Measurements from ENCODE around the gene GATA2.
A peak's percentile ranks its signal among the peaks of the same experiment; 100 is the strongest.

GATA2 gene

DNA sequence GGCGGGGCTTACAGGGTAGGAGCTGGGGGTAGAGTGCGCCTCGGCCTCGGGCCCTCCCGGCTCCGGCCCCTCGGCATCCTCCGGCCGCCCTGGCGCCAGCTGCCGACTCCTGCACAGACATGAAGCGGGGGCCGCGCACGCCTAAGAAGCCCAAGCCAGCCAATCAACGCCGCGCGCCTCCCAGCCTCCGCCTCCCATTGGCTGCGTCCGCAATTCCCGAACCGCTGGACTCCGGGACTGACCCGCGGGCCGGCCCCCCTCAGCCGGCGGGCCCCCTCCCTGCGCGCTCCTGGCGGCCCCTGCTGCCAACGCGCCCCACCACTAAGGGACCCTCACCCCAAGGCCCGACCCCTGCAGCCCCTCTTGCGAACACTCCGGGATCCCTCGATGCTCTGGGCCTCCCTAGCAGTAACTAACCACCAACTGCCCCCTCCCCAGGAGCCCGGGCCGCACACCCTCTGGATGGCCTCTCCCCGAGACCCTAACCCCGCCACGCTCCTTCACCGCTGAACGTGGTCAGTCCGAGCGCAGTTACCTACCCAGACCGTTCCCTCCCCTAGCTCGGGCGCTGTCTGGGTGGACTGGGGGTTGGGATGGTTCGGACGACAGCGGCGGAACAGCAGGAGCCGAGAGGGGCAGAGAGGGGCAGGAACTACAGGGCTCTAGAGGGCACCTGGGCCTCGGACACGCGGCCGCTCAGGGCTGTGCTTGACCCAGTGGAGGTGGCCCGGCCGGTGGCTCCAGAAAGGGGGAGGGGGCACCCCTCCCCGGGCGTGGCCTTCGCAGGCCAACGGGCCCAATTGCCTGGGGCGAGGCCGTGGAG, 5.0 kb downstream of the GATA2 start:
- peak; percentile 62 to 84 for DNase-seq

DNA sequence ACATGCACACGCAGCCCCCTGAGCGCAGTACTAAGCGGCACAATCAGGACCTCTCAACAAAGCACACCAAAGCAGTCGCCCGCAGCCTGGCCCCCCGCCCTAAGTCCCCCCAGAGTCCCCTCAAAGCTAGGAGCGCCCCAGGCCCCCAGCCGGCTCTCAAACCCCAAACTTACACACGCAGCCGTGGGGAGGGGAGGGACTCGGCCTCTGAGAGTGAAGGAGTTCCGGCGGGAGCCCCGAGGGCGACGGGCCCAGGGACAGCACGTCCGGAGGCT, 5.5 kb downstream of the GATA2 start:
- no peak for DNase-seq

DNA sequence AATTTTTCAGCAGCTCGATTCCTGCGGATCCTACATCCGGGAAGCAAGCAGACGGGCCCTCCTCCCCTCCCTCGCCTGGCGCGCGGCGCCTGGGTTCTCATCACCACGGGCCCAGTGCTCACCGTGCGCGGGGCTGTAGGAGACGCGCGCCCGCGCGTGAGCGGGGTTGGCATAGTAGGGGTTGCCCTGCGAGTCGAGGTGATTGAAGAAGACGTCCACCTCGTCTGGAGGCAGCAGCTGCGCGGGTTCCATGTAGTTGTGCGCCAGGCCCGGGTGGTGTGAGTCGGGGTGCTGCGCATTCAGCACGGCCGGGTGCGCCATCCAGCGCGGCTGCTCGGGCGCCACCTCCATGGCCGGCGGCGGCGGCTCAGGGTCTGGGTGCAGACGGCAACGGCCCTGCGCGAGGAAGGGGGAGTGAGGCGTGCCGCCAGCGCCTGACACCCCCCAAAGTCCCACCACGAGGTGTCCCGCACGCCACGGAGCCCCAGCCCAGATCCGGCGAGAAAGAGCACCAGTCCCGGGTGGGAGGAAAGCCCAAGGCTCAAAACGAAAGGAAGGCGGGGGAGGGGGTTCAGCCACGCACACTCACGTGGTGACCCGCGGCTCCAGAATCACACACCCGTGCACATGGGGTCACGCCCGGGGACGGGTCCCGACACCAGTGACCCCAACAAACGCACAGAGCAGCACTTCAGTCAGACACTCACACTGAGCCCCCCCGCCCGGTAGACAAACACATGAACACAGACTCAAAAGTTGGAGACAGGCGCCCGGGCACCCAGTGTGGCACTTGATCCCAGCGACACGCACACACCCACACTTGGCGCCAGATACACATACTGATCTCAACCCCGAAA, 6.1 kb downstream of the GATA2 start:
- DNase-seq, result no peak

DNA sequence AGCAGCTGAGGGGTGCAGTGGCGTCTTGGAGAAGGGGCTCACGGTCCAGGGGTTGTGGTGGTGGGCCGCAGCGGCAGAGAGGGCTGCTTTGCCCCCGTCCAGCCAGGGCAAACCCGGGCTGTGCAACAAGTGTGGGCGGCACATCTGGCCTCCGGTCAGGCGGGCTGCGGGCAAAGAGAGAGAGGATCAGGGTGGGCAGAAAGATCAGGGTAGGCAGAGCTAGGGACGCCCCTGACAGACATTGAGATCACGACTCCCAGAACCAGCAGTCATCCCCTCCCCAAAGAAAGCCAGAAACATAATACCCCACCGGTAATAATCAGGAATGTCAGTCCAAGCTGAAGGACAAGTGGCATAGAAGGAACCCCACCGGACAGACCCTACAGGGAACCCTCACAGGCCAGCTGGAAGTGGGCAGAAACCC, 6.8 kb downstream of the GATA2 start:
- no peak for DNase-seq

DNA sequence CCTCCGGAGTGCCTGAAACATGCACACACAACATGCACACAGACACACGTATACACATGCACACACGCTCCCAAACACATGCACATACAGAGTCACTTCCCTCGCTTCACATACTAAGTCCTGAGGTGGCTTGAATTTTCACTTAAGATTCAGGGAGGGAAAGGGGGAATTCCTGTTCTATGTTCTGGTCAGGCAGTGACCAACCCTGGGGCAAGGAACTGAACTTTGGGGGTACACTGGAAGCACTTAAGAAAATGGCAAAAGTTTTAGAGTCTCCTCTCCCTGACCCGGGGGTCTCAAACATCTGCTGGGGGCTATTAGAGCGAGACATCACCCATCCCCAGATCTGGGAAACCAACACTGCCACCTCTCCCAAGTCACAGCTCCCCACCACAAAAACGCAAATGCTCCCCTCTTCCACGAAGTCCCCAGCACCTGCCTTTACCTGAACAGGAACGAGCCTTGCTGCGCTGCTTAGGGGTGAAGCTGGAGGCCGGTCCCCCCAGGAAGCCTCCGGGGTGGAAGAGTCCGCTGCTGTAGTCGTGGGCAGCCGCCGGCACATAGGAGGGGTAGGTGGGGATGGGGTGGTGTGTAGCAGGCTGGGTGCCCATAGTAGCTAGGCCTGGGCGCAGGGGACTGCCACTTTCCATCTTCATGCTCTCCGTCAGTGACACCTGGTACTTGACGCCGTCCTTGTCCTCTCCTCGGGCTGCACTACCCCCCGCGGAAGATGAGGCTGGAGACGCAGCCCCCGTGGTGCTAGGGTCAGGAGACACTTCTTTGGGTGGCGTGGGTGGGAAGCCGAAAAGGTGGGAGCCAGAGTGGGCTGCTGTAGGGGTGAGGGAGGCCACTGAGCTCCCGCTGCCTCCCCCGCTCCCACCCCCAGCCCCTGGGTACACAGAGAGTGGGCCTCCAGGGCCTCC, 7.5 kb downstream of the GATA2 start:
- DNase-seq, result no peak

DNA sequence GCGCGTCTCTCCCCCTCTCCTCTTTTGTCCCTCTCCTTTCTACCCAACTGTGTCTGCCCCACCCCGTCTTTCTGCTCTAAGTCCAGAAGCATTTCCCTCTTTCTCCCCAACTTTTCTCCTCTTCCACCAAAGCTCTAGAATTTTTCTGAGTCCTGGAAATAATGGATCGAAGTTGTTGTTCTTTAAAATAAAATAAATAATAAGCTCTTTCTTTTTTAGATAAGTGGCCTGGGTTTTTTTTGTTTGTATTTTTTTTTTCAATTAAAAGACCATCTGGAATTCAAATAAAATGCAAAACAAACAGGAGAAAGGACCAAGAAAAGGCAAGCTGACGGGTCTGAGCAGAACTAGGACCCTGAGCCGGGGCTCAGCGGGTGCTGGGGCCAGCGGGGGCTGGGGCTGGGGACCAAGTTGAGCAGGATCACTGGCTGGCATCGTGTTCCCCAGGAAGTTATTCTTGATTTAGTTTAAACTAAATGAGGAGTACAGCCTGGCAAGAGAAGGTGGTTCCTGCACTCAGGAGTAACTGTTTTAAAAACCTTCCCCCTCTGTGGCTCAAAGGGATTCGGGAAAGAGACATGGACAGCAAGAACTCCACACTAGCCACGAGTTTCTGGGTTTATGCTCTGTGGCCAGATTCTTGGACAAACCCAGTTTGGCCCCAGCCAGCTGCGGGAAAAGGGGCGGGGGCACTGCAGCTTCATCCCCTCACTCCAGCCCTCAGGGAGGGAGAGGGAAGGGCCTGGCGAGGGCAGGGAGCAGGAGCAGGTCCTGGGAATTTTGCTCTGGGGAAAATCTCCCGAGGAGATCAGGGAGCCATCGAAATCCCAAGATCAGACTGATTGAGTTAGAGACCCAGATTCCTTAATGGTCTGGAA, 8.4 kb downstream of the GATA2 start:
- DNase-seq, result no peak

DNA sequence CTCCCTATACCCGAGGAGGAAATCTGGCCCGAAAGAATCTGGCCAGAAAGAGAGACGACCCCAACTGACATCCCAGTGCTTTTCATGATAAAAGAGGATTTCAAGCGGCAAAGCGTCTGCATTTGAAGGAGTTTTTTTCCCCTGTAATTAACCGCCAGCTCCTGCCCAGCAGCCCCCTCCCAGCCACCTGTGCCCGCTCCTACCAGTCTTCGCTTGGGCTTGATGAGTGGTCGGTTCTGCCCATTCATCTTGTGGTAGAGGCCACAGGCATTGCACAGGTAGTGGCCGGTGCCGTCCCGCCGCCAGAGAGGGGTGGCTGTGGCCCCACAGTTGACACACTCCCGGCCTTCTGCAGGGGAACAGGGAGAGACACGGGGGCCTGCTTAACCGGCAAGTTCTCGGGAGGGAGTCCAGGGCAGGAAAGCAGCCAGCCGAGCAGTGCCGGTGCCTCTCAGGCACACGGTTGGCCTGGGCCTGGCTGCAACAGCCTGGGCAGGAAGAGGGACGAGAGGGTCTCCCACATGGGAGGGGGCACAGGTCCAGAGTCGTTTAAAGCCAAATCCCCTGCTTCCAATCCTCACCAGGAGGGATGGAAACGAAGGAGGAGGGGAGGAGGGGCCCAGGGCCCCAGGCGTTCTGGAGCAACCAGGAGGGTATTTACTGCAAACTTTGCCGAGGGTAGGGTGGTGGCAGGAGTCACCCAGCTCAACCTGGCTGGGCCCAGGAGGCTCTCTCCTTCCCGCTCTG, 9.2 kb downstream of the GATA2 start:
- no peak for DNase-seq

DNA sequence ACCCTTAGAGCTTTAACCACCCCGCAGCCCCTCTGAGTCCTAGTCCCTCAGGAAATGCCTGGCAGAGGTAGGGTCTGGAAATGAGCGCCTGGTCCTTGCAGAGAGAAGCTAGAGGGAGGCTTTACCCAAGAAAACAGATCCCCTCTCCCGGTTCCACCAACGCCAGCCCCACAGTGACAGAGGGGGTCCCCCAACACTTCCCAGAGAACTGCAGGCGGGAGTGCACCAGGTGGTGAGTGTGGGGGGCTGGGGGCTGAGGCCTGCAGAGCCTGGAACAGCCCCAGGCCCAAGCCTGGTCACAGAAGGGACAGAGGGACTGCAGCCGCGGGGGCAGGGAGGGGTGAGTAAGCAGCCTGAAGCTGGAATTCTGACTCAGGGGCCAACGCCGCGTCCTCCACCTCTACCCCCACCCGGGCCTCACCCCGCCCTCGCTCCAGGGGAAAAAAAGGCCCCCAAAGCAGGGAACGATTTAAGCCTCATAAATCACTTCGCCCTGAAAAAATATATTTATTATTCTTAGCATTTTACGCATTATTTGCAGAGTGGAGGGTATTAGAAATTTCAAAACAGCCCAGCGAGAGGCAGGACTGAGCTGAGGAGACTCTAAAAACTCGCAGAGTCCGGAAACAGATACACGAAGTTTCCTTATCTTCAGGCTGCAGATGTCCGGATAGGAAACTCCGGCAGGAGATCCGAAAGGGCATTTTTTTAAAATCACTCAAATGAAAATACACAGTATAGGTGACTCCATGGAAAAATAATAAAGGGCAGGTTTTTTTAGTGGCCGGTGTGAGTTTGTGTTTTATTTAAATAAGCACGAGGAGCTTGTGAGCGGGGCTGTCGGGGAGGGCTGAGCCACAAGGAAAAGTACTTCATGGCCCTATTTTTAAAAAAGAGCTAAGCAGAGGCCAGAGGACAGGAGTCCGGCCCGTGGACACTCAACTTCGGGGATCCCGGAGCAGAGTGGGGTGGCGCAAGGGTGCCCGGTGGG, 10.0 kb downstream of the GATA2 start:
- no peak for DNase-seq

DNA sequence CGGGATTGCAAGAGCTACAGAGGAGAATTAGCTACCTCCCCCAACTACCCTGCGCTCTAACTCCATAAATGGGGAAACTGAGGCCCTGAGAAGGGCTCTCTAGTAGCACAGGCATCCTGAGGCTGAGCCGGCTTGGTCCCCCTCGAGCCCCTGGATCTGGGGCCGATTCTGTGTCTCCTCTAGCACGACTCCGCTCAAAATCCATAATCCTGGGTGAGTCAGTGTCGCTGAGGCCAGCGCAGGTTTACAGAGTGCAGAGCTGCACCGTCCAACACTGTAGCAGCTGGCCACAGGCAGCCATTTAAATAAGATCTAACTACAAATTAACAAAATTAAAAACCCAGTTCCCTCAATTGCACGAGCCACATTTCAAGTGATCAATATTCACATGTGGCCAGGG, 10.8 kb downstream of the GATA2 start:
- DNase-seq, result no peak

DNA sequence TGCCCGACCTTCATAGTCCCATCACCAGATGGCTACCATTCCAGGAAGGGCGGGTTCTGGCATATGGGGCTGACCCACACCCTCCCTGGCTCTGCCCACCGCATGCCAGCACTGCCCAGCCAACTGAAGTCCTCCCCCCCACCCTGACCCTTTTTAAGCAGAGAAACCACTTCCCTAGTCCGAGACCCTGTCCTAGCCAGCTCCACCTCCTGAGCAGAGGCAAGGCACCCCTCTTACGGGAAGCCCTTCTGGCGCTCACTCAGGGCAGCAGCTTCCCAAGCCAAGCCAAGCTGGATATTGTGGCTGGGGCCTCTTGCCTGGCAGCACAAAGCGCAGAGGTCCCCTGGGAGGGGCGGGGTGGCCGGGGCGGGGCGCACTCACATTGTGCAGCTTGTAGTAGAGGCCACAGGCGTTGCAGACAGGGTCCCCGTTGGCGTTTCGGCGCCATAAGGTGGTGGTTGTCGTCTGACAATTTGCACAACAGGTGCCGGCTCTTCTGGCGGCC, 11.5 kb downstream of the GATA2 start:
- no peak for DNase-seq

DNA sequence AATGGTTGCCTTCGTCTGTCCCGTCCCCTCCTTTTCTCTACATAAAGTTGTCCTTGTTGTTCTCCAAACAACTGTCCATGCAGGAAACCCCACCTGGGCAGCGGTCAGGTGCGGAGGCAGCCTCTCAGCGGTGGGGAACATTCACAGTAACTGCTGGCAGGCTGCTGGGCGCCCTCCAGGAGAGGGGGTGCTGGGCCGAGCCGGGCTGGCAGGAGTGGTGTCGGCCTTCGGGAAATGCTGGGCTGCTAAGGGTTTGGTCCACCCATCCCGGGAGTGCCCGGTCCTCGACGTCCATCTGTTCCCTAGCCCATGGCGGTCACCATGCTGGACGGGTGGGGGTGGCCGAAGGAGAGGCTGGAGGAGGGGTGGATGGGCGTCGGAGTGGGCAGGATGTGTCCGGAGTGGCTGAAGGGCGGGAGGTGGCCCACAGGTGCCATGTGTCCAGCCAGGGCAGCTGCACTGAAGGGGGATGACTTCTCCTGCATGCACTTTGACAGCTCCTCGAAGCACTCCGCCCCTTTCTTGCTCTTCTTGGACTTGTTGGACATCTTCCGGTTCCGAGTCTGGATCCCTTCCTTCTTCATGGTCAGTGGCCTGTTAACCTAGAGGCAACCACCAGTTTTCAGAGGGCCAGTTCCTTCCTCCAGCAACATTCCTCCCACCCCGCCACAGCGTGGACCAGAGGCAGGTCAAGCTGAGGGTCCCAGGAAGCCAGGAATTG, 12.1 kb downstream of the GATA2 start:
- no peak for DNase-seq

DNA sequence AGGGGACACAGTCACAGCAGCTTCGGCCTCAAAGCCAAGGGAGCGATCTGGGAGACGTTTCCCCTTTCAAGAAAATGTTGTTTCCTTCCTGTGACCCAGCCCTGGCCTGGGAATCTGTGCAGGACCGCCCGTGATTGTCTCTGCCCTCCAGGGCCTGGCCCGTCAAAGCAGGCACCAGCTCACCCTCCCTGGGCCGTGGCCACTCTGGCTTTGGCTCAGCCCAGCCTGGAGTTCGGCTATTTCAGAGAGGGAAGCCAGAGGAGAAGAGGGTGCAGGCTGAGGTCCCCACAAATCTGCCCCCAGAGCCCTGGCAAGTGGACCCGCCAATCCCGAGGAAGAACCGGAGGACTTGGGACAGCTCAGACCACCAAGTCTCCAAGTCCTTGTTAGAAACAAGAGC, 12.7 kb downstream of the GATA2 start:
- no peak for DNase-seq

DNA sequence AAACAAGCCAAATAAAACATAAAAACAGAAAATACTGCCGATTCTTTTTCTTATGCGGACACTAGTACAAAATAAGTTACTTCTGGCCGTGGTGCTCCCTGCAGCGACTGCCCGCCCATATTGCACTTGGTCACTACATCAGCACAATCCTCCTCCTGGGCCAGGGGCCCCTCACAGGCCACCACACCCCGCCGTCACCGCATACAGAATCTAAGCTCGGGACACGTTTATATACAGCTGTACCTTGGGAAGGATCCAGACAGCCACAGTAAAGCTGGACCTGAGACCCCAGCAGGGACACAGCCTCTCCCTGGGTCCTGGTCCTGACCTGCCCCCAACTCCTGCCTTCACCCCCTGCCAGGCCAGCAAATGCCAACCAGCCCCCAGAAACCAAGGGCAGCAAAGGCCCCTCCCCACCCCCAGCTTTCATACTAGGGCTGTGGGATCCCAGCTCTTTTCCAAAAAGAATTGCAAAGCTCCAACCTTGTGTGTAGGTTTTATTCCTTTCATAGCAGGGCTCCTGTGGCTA, 13.4 kb downstream of the GATA2 start:
- no peak for DNase-seq

DNA sequence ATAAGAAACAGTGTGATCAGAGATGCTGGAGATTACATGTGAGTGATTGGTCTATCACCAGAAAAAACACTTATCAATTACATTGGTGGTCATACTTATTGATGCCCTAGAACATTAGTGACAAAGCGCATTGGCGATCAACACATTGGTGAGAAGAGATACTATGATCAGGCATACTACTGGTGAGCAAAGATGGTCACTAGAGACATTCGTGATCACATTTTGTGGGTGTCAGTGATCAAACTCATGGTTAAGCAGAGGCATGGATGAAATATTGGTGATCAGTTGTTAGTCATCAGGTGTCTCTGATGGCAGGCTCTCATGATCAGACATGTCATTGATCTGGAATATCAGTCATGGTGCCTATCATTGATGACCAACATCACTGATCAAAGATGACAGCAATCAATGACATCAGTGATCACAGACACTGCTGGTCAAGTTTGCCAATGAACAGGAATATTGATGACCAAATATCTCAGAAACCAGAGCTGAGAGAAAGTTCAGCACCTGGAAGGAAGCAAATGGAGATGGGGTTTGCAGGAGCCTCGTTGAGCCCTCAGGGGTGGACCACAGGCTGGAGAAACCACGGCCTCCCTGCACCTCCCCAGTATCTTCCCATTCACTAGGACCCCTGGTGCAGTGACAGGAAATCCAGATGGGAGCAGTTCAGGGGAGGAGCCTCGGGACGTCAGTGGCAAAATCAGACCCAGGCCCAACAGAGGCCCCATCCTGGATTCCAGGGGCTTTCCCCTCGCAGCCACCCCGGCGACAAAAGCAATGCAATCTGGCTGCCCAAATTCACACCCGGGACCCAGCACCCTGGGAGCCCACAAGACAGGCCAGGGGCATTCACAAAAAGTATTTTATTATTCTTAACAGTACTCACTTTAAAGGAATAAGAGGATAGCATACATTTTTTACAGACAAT, 14.2 kb downstream of the GATA2 start:
- DNase-seq, result no peak

DNA sequence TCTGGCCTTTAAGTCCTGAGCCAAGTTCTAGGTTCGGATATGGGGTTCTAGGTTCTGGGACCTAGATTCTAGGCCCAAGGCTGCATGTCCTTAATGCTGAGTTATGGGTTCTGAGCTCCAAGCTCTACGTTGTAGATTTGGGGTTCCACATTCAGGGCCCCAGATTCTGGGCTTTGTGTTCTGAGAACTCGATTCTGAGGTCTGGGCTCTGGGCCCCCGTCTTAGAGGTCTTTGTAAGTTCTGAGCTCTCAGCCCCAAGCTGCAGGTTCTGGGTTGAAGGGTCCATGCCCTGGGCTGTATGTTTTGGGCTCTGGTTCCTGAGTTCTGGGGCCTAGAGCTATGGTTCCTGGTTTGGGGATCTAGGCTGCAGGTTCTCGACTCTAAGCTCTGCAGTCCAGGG, 16.3 kb downstream of the GATA2 start:
- no peak for DNase-seq

DNA sequence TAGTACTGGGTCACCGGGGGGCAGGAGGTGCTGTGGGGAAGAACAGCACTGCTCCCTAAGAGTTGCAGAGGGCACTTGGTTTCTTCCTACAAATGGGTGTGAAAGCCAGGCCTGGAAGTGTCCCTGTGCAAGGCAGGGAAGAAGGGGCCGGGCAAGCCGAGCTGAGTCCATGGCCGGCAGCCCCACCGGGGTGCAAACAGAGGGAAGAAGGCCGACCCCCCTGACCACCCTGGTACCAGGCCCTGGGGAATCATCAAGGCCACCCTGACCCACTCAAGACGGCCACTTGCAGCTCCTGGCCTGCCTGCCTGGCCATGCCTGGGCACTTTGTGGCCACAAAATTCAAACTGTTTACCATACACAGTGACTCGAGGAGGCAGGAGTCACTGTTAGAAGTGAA, 17.6 kb downstream of the GATA2 start:
- DNase-seq, result no peak

DNA sequence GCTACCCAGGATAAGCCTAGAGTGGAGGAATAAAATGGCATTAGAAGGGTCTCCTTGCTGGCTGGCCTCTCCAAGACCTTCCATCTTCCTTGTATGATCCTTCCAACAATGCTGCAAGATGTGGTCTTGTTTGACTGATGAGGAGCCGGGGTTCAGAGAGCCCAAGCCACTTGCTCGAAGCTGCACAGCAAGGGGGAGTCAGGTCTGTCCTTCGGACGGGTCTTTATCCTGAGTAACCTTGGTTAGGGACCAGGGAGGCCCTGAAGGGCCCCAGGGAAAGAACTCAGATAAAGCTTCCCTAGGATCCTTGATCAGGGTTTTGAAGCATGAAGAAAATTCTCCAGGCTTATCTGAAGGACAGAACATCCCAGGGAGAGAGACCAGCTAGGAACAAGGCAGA, 19.3 kb downstream of the GATA2 start:
- no peak for DNase-seq

DNA sequence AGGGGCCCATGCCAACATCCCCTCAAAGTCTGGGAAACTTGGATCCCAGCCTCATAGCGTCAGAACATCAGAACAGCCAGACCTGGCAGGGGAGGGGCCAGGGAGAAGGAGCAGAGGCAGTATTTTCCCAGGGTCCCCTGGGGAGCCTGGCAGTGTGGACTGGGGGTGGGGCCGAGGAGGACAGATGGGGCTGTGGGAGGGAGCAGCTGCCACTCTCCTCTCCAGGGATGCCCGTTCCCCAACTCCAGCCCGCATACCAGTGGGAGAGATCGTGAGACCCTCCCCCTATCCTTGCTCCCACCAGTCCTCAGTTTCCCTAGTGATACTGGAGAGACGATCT, 19.9 kb downstream of the GATA2 start:
- DNase-seq, result no peak
